ENCODE data around the gene SPATS1.

DNA sequence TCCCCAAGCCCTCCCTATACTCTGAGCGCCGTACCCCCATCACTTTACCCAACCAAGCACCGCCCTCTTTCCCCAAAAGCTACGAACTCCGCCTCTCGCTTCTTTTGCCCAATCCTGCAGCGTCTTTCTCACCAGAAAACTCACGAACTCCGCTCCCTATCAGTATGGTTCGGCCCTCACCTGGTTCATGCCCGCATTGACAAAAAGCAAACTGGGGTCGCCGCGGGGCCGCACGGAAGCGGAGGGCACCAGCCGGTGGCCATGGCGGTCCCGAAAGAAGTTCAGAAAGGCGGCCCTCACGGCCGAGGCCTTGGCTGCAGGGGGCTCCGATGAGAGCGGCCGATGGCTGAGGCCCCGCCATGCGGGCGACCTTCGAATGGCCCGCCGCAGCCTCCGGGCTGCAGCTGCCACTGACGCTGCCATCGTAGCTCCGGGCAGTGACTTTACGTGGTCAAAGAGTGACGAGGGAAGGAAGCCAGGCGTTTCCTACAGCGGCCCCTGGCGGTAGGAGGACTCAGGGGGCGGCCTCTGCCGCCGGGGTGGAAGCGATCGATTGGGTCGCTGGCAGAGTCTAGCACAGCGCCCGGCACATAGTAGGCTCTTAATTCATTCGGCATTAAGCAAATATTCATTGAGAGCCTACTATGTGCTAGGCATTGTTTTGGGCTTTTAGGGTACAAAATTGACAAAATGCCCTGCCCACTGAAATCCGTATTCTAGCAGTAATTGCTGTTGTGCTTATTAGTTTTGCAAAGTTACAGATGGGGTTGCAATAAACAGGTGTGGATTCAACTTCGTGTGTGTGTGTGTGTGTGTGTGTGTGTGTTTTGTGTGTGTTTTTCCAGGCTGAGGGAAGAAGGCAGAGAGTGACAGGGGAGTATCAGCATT, 29.3 kb upstream of the SPATS1 start, which contains the start of gene AARS2:
- TF ChIP-seq, protein P1, sequence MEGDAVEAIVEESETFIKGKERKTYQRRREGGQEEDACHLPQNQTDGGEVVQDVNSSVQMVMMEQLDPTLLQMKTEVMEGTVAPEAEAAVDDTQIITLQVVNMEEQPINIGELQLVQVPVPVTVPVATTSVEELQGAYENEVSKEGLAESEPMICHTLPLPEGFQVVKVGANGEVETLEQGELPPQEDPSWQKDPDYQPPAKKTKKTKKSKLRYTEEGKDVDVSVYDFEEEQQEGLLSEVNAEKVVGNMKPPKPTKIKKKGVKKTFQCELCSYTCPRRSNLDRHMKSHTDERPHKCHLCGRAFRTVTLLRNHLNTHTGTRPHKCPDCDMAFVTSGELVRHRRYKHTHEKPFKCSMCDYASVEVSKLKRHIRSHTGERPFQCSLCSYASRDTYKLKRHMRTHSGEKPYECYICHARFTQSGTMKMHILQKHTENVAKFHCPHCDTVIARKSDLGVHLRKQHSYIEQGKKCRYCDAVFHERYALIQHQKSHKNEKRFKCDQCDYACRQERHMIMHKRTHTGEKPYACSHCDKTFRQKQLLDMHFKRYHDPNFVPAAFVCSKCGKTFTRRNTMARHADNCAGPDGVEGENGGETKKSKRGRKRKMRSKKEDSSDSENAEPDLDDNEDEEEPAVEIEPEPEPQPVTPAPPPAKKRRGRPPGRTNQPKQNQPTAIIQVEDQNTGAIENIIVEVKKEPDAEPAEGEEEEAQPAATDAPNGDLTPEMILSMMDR (IDR thresholded peaks at IDR 0.05), result peak; percentile 93 to 100 (median 98)
- peak in 1 of 2 donors; percentile 58 for TF ChIP-seq POLR2A (IDR thresholded peaks at IDR 0.05)

All from heart left ventricle (tissue), 13 donors.